Neutrophil (primary cell): ENCODE data around the gene SCAI.

Experiments
- H3K27ac ChIP-seq: fragments of 200-600 bp; sonication (generic); 2 replicates; pipeline ENCODE4 v1.5.1; 2016; ENCODE audit warnings: mild to moderate bottlenecking, moderate library complexity
- H3K27me3 ChIP-seq: fragments of 200-600 bp; sonication (generic); 2 replicates; pipeline ENCODE4 v1.6.0; 2016; ENCODE audit warnings: mild to moderate bottlenecking
- H3K36me3 ChIP-seq: fragments of 200-600 bp; sonication (generic); 2 replicates; pipeline ENCODE4 v1.5.1; 2017
- H3K4me1 ChIP-seq, 2 experiments: fragments of 200-600 bp in 1 of 2; sonication (generic) in 1 of 2; 1 replicate in 1 of 2; 2 replicates in 1 of 2; pipeline versions ENCODE4 v1.5.1 to v1.6.1; 2013 to 2016; ENCODE audit warnings: low read depth in 1 of 2, low read length in 1 of 2, mild to moderate bottlenecking in 1 of 2, moderate library complexity in 1 of 2; ENCODE audit not compliant: control insufficient read depth in 1 of 2, insufficient read depth in 1 of 2
- H3K4me3 ChIP-seq, 2 experiments: fragments of 200-600 bp in 1 of 2; sonication (generic) in 1 of 2; 1 replicate in 1 of 2; 2 replicates in 1 of 2; pipeline ENCODE4 v1.5.1; 2013 to 2016; ENCODE audit warnings: low read depth in 1 of 2, low read length in 1 of 2, mild to moderate bottlenecking in 1 of 2, moderate library complexity in 1 of 2
- H3K9me3 ChIP-seq: fragments of 200-600 bp; sonication (generic); 2 replicates; pipeline ENCODE4 v1.5.1; 2016
- TF ChIP-seq, protein P1 (sequence below): fragments of 200-600 bp; sonication (generic); IDR thresholded peaks from 2 replicates; pipeline ENCODE4 v1.5.1; 2016; ENCODE audit warnings: antibody characterized with exemption

The SCAI gene

DNA sequence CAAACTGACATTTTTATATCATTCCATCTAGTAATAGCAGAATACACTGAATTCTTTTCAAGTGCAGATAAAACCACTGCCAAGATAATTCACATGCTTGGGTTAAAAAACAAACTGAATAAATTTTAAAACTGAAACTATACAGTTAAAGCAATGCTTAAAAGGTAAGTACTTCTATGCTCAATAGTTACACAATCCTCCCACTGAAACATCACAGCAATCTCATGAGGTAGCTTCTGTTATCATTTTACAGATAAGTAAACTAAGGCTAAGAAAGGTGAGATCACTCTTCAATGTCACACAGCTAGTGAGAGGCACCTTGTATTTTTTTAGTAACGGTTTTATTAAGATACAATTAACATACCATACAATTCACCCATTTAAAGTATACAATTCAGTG is 189.1 kb downstream of the SCAI start:
- no peak overlapping the region for H3K4me3 ChIP-seq
- no peak overlapping the region for H3K27ac ChIP-seq
- TF ChIP-seq, protein P1, sequence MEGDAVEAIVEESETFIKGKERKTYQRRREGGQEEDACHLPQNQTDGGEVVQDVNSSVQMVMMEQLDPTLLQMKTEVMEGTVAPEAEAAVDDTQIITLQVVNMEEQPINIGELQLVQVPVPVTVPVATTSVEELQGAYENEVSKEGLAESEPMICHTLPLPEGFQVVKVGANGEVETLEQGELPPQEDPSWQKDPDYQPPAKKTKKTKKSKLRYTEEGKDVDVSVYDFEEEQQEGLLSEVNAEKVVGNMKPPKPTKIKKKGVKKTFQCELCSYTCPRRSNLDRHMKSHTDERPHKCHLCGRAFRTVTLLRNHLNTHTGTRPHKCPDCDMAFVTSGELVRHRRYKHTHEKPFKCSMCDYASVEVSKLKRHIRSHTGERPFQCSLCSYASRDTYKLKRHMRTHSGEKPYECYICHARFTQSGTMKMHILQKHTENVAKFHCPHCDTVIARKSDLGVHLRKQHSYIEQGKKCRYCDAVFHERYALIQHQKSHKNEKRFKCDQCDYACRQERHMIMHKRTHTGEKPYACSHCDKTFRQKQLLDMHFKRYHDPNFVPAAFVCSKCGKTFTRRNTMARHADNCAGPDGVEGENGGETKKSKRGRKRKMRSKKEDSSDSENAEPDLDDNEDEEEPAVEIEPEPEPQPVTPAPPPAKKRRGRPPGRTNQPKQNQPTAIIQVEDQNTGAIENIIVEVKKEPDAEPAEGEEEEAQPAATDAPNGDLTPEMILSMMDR: no peak
- H3K9me3 ChIP-seq: no peaks in the 10 kb centered on the region
- no peaks in the 10 kb centered on the region for H3K27me3 ChIP-seq
- no peaks in the 10 kb centered on the region for H3K36me3 ChIP-seq
- no peaks in the 10 kb centered on the region for H3K4me1 ChIP-seq

DNA sequence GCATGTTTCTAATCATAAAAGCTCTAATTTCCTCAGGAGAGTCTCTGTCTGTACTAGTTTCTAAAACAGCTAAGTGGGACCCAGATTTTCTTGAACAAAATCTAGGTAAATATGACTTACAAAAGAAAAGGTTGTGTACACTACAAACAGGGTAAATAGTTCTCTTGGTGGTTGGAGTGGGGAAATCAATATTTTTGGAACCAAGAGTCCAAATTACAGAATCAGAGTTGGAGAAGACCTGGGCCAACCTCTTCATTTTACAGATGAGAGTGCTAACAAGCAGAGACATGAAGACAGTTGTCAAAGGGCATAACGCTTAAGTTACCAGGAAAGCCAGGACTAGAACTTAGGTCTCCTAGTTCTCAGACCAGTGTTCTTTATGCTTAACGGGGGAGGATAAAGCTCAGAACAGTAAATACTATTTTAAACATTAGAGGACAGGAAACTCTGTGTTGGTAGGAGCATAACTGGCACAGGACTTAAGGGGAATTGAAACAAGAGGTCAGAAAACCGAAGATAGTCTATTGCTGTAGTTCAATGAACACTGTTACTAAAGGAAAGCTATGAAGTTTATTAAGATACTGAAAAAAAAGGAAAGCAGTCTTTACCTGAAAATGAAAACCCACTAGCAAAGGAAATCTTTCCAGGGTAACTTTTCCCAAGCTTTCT is 193.1 kb downstream of the SCAI start:
- no peaks in the 10 kb centered on the region for H3K9me3 ChIP-seq
- H3K27me3 ChIP-seq: no peaks in the 10 kb centered on the region
- no peaks in the 10 kb centered on the region for H3K4me1 ChIP-seq
- H3K4me3 ChIP-seq: no peak overlapping the region
- no peak overlapping the region for H3K27ac ChIP-seq
- H3K36me3 ChIP-seq: no peaks in the 10 kb centered on the region
- TF ChIP-seq, protein P1: no peak

DNA sequence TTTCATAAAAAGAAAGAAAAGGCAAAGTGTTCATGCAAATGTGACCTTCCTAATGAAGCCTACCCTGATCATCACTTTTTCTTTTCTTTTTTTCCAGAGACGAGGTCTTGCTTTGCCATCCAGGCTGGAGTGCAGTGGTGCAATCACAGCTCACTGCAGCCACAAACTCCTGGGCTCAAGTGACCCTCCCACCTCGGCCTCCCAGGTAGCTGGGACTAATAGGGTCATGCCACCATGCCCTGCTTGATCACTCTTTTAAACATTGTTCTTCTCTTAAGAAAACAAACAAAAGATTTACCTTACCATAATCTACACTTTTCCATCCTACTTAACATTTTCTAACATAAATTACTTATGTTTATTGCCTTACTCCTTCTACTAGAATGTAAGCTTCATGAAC is 193.9 kb downstream of the SCAI start:
- TF ChIP-seq, protein P1: no peak
- Histone ChIP-seq H3K27ac (no peak overlapping the region), H3K9me3 (no peaks in the 10 kb centered on the region), H3K36me3 (no peaks in the 10 kb centered on the region), H3K4me1 (no peaks in the 10 kb centered on the region), H3K4me3 (no peak overlapping the region), H3K27me3 (no peaks in the 10 kb centered on the region)

DNA sequence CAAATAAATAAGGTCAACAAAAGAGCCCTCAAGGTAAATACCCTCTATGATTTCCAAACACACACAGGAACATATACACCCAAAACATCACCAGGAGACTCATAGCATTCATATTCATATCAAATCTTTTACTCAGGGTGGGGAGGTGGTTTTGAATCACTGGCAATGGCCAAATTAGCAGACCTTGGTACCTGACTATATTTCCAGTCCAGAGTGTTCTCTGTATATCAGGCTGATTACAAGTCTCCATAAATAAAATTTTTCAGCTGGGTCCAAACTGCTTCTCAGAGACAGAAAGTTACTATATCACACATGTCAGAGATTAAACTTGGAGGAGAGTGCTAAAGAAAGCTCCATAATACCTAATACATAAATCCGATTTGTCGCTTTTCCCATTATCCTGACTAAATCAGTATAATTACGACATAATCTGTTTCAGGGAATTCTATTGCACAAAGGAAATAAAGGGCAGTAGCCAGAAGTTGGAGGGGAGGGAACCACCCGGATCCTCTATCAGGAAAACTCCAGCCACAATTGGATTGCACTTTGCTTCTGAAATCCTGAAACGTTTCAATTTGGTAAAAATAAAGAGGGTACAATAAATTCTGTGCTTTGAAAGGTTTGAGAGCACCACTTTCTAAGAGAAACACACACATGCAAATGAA is 195.5 kb downstream of the SCAI start:
- TF ChIP-seq, protein P1: no peak
- Histone ChIP-seq H3K27ac (no peak overlapping the region), H3K36me3 (no peaks in the 10 kb centered on the region), H3K9me3 (no peaks in the 10 kb centered on the region), H3K4me3 (no peak overlapping the region), H3K4me1 (no peaks in the 10 kb centered on the region), H3K27me3 (no peaks in the 10 kb centered on the region)

DNA sequence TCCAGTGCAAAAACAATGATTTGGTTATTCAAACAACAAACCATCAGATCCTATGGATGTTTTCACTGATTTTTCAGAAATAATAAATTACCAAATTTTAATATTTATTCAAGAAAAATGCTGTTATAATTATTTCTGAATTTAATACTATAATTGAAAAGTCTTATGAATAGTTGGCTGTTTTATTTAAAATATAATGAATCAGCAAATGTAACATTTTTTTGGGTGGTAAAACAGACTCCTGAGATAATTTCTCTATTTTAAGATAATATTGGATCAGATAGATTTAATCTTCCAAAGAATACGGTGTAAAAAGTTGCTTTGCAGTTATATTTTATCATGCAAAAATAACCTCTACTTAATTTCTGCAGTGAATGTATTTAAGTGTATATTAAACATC is 197.2 kb downstream of the SCAI start:
- TF ChIP-seq, protein P1: no peak

More for the DNA sequence above, 197.2 kb downstream of the SCAI start:
- no peaks in the 10 kb centered on the region for H3K27me3 ChIP-seq
- H3K4me3 ChIP-seq: no peak overlapping the region
- peaks cover 10 to 11% of the 10 kb centered on the region in 2 experiments for H3K4me1 ChIP-seq
- no peaks in the 10 kb centered on the region for H3K9me3 ChIP-seq
- H3K36me3 ChIP-seq: no peaks in the 10 kb centered on the region
- H3K27ac ChIP-seq: no peak overlapping the region
